Upper lobe of left lung (tissue), 6 donors: ENCODE data around the gene TATDN2. TPM values are rescaled to one million over a fixed set of nuclear protein-coding genes. Genes with fewer than 3 reads are reported as not detected.

Experiments
- ATAC-seq, 2 donors: fragments of 200-7000 bp; cut with Tn5 transposase; one replicate each; pipeline ENCODE4 v1.9.1; 2022; ENCODE audit warnings: mild to moderate bottlenecking in 2 of 2, moderate library complexity in 2 of 2; ENCODE audit not compliant: low FRiP score in 2 of 2
- DNase-seq, 2 donors: peaks; one replicate each; pipeline ENCODE4 v3.0.0-alpha.2; 2019 to 2020
- H3K27ac ChIP-seq, 4 donors: fragments of 200-600 bp; sonication (generic); one replicate each; pipeline ENCODE4 v1.5.1; 2016 to 2019
- H3K27me3 ChIP-seq, 4 donors: fragments of 200-600 bp; sonication (generic); one replicate each; pipeline ENCODE4 v1.5.1; 2017 to 2019
- H3K36me3 ChIP-seq, 4 donors: fragments of 200-600 bp; sonication (generic); one replicate each; pipeline ENCODE4 v1.5.1; 2016 to 2019
- H3K4me1 ChIP-seq, 4 donors: fragments of 200-600 bp; sonication (generic); one replicate each; pipeline ENCODE4 v1.5.1; 2018 to 2019
- H3K4me3 ChIP-seq, 4 donors: fragments of 200-600 bp; sonication (generic); one replicate each; pipeline ENCODE4 v1.5.1; 2017 to 2019; ENCODE audit warnings: mild to moderate bottlenecking in 2 of 4, moderate library complexity in 1 of 4
- H3K9me3 ChIP-seq, 4 donors: fragments of 200-600 bp; sonication (generic); one replicate each; pipeline ENCODE4 v1.5.1; 2018 to 2019
- CTCF ChIP-seq, 6 experiments: fragments of 450-650 bp in 4 of 6; fragments of 200-600 bp in 2 of 6; sonication (generic) in 2 of 6; IDR thresholded peaks; one replicate each; pipeline ENCODE4 v1.5.1; 2016 to 2019; ENCODE audit warnings: antibody characterized with exemption in 6 of 6
- EP300 ChIP-seq, 4 donors: sonication (generic); formaldehyde crosslinking; IDR thresholded peaks; one replicate each; pipeline ENCODE4 v1.5.1; 2017; ENCODE audit warnings: antibody characterized with exemption in 4 of 4, control low read depth in 2 of 4
- POLR2A ChIP-seq, 4 donors: fragments of 450-650 bp; IDR thresholded peaks; one replicate each; pipeline ENCODE4 v1.5.1; 2016 to 2017; ENCODE audit warnings: antibody characterized with exemption in 4 of 4, mild to moderate bottlenecking in 2 of 4
- POLR2AphosphoS5 ChIP-seq, 2 donors: sonication (generic); formaldehyde crosslinking; IDR thresholded peaks; one replicate each; pipeline ENCODE4 v1.5.1; 2017; ENCODE audit warnings: antibody characterized with exemption in 2 of 2
- WGBS, 2 donors: methylation state at CpG; one replicate each; pipeline ENCODE4 v1.1.5; 2017 to 2018; 5-methylcytosine and 5-hydroxymethylcytosine counted together
- total RNA-seq, 6 donors: library from RNA; depleted of rRNA in 4 of 6; stranded (reverse); fragments of >200 nt in 4 of 6; gene quantifications; one replicate each; pipeline versions ENCODE4 v1.1.0 to v1.2.1, GENCODE V29; 2016 to 2021
- donor health status: DM: no; HTN: no; CAD: no; lungs with moderate emphysema.
- donor health status: DM: no; HTN: yes; CAD: no; lungs with severe emphysema.

TATDN2 gene
- 10 to 100 TPM; 20.3 to 34.6 (median 26.0) TPM for total RNA-seq

- peaks cover under 1 to 26% (median 8%) of the 10 kb centered on the region in 4 donors for H3K36me3 ChIP-seq
- WGBS, 2 donors, result 0% methylated on average over 17 to 46 of the region's 80 CpGs
- peaks cover 24 to 38% (median 29%) of the 10 kb centered on the region in 4 donors for H3K4me1 ChIP-seq
- ATAC-seq (peak; percentile 98 to 100), DNase-seq (peak; percentile 97 to 98)
- TF ChIP-seq POLR2AphosphoS5 (IDR thresholded peaks at IDR 0.05), result peak; percentile 80 to 87
- peak in 3 of 4 donors; percentile 60 to 96 (median 84) for TF ChIP-seq POLR2A (IDR thresholded peaks at IDR 0.05)
- TF ChIP-seq CTCF (IDR thresholded peaks at IDR 0.05), result peak in 3 of 6 experiments; percentile 12 to 29 (median 15)
- TF ChIP-seq EP300 (IDR thresholded peaks at IDR 0.05), result no peak
- H3K27me3 ChIP-seq, result no peaks in the 10 kb centered on the region
- peaks cover 0 to 19% (median 5%) of the 10 kb centered on the region in 4 donors for H3K9me3 ChIP-seq
- peak within 1 kb of the TSS; percentile 69 to 95 (median 84) for H3K4me3 ChIP-seq
- H3K27ac ChIP-seq, result peak within 1 kb of the TSS; percentile 89 to 92 (median 90)
Observed at GRCh38 chr3:10248184-10248983, at the start of gene TATDN2. Gene TATDN2, plus strand, starts transcription at chr3:10248459. Its CDS starts 742 bp downstream, at chr3:10249201.

- ATAC-seq, result peak; percentile 57 to 72
- Histone ChIP-seq H3K27ac (peak overlapping the region; percentile 62 to 80 (median 75)), H3K4me3 (no peak overlapping the region), H3K27me3 (no peaks in the 10 kb centered on the region), H3K9me3 (no peaks in the 10 kb centered on the region), H3K36me3 (peaks cover 0 to 23% (median 4%) of the 10 kb centered on the region in 4 donors), H3K4me1 (peaks cover 34 to 43% (median 37%) of the 10 kb centered on the region in 4 donors)
- WGBS, 2 donors, result 48 to 55% methylated on average over 10 to 12 of the region's 12 CpGs
- DNase-seq, result peak in 1 of 2 donors; percentile 77
- TF ChIP-seq CTCF (IDR thresholded peaks at IDR 0.05) (no peak), POLR2AphosphoS5 (IDR thresholded peaks at IDR 0.05) (peak in 1 of 2 donors; percentile 40), EP300 (IDR thresholded peaks at IDR 0.05) (peak in 1 of 4 donors; percentile 52)
Observed at GRCh38 chr3:10198761-10199649, 49.3 kb upstream of the TATDN2 start.

GRCh38 chr3:10204921-10205320 is 43.3 kb upstream of the TATDN2 start:
- Histone ChIP-seq H3K4me1 (peaks cover 11 to 26% (median 17%) of the 10 kb centered on the region in 4 donors), H3K36me3 (peaks cover 0 to 28% (median 4%) of the 10 kb centered on the region in 4 donors), H3K27me3 (no peaks in the 10 kb centered on the region), H3K9me3 (no peaks in the 10 kb centered on the region), H3K27ac (peak overlapping the region in 3 of 4 donors; percentile 41 to 49 (median 46)), H3K4me3 (no peak overlapping the region)
- TF ChIP-seq CTCF (IDR thresholded peaks at IDR 0.05) (no peak), EP300 (IDR thresholded peaks at IDR 0.05) (no peak), POLR2AphosphoS5 (IDR thresholded peaks at IDR 0.05) (no peak), POLR2A (IDR thresholded peaks at IDR 0.05) (no peak)
- WGBS, 2 donors, result 92 to 93% methylated on average over 2 of the region's 2 CpGs
- DNase-seq (no peak), ATAC-seq (no peak)

- Histone ChIP-seq H3K4me3 (no peak overlapping the region), H3K9me3 (no peaks in the 10 kb centered on the region), H3K27ac (peak overlapping the region in 3 of 4 donors; percentile 41 to 49 (median 46)), H3K4me1 (peaks cover 11 to 26% (median 17%) of the 10 kb centered on the region in 4 donors), H3K36me3 (peaks cover 0 to 29% (median 4%) of the 10 kb centered on the region in 4 donors), H3K27me3 (no peaks in the 10 kb centered on the region)
- ATAC-seq (peak; percentile 23 to 41), DNase-seq (no peak)
- 78 to 87% methylated on average over 6 to 7 of the region's 7 CpGs for WGBS, 2 donors
- no peak for TF ChIP-seq POLR2AphosphoS5 (IDR thresholded peaks at IDR 0.05)
- TF ChIP-seq POLR2A (IDR thresholded peaks at IDR 0.05), result no peak
- no peak for TF ChIP-seq CTCF (IDR thresholded peaks at IDR 0.05)
- TF ChIP-seq EP300 (IDR thresholded peaks at IDR 0.05), result no peak
Observed at GRCh38 chr3:10205451-10206165, 42.7 kb upstream of the TATDN2 start.
